ENCODE measurements around the gene SPATS2L. TPM values are rescaled to one million over a fixed set of nuclear protein-coding genes. Genes with fewer than 3 reads are reported as not detected.

The SPATS2L gene
- total RNA-seq, 4 donors from 2014 or later: 99.0 to 142 (median 124) TPM

DNA sequence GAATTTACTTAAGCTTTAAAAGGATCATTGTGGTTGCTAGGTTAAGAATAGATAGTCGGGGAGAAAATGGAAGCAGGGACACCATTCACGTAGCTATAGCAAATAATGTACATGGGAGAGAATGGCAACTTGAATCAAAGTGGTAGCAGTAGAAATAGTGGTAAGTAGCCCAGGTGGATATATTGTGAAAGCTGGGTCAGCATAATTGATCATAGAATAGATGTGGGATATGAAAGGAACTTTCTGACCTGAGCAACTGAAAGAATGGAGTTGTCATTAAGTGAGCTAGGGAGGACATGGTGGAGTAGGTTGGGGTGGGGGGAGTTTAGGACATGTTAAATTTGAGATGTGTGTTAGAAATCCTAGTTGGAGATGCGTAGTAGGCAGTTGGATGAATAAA lies 221.7 kb downstream of the SPATS2L start:
- Histone ChIP-seq H3K27me3 (no peaks in the 10 kb centered on the region), H3K27ac (no peak overlapping the region), H3K36me3 (no peaks in the 10 kb centered on the region), H3K9me3 (no peaks in the 10 kb centered on the region), H3K4me3 (no peak overlapping the region), H3K4me1 (peaks cover 0 to 12% (median 5%) of the 10 kb centered on the region in 4 donors)
- DNase-seq: no peak
- no peak for TF ChIP-seq POLR2A (IDR thresholded peaks at IDR 0.05)
- TF ChIP-seq, protein P1, sequence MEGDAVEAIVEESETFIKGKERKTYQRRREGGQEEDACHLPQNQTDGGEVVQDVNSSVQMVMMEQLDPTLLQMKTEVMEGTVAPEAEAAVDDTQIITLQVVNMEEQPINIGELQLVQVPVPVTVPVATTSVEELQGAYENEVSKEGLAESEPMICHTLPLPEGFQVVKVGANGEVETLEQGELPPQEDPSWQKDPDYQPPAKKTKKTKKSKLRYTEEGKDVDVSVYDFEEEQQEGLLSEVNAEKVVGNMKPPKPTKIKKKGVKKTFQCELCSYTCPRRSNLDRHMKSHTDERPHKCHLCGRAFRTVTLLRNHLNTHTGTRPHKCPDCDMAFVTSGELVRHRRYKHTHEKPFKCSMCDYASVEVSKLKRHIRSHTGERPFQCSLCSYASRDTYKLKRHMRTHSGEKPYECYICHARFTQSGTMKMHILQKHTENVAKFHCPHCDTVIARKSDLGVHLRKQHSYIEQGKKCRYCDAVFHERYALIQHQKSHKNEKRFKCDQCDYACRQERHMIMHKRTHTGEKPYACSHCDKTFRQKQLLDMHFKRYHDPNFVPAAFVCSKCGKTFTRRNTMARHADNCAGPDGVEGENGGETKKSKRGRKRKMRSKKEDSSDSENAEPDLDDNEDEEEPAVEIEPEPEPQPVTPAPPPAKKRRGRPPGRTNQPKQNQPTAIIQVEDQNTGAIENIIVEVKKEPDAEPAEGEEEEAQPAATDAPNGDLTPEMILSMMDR (IDR thresholded peaks at IDR 0.05): no peak

Small RNAs within 50 kb of the gene (small RNA-seq; reads per million reads assigned to genes)
- 0 to 0.47 reads per million in 2 donors for gene RNY4P34

Other genes with a start within 250 kb of the SPATS2L start
- gene KCTD18, start 203.4 kb downstream of the SPATS2L start, total RNA-seq: 10 to 100 TPM; 14.0 to 33.0 (median 16.8) TPM
- 1 to 10 TPM; 2.5 to 10.0 (median 6.7) TPM for gene SGO2, start 219.5 kb downstream of the SPATS2L start, total RNA-seq